Lung (tissue), 12 donors: ENCODE measurements around the gene STRIP1. TPM values are rescaled to one million over a fixed set of nuclear protein-coding genes. Genes with fewer than 3 reads are reported as not detected.
A peak's percentile ranks its signal among the peaks of the same experiment; 100 is the strongest.

ENCODE experiments used
- ATAC-seq: fragments of 200-7000 bp; cut with Tn5 transposase; one replicate; pipeline ENCODE4 v1.9.1; 2020; ENCODE audit warnings: moderate number of reproducible peaks; ENCODE audit not compliant: insufficient read depth, low FRiP score
- DNase-seq, 3 donors: peaks; one replicate each; pipeline ENCODE4 v3.0.0-alpha.2; 2013 to 2017
- H3K27ac ChIP-seq, 2 donors: one replicate each; pipeline ENCODE4 v1.5.1; 2013; ENCODE audit warnings: mild to moderate bottlenecking in 2 of 2, moderate library complexity in 2 of 2, control low read depth in 1 of 2, inconsistent platforms in 1 of 2, low read depth in 1 of 2, low read length in 1 of 2
- H3K27me3 ChIP-seq, 3 donors: one replicate each; pipeline ENCODE4 v1.5.1; 2013; ENCODE audit warnings: low read length in 2 of 3; ENCODE audit not compliant: control insufficient read depth in 3 of 3, insufficient read depth in 3 of 3
- H3K36me3 ChIP-seq, 4 donors: one replicate each; pipeline ENCODE4 v1.5.1; 2013; ENCODE audit warnings: low read length in 4 of 4, mild to moderate bottlenecking in 1 of 4, moderate library complexity in 1 of 4; ENCODE audit not compliant: control insufficient read depth in 4 of 4, insufficient read depth in 4 of 4
- H3K4me1 ChIP-seq, 5 donors: one replicate each; pipeline ENCODE4 v1.5.1; 2013; ENCODE audit warnings: low read length in 5 of 5, mild to moderate bottlenecking in 2 of 5, moderate library complexity in 1 of 5; ENCODE audit not compliant: control insufficient read depth in 5 of 5, insufficient read depth in 5 of 5
- H3K4me3 ChIP-seq: one replicate; pipeline ENCODE4 v1.5.1; 2013; ENCODE audit warnings: mild to moderate bottlenecking, control low read depth, moderate library complexity
- H3K9ac ChIP-seq, 2 donors: one replicate each; pipeline ENCODE4 v1.5.1; 2013; ENCODE audit warnings: low read length in 2 of 2, control low read depth in 1 of 2; ENCODE audit not compliant: insufficient read depth in 1 of 2
- H3K9me3 ChIP-seq, 4 donors: one replicate each; pipeline ENCODE4 v1.5.1; 2013; ENCODE audit warnings: low read length in 3 of 4, mild to moderate bottlenecking in 1 of 4, moderate library complexity in 1 of 4; ENCODE audit not compliant: control insufficient read depth in 4 of 4, insufficient read depth in 3 of 4
- CTCF ChIP-seq: IDR thresholded peaks from 2 replicates; pipeline ENCODE4 v1.5.1; 2012; ENCODE audit warnings: mild to moderate bottlenecking; ENCODE audit errors: control extremely low read depth, extremely low read depth
- WGBS, 2 donors: extraction: QIAGEN DNeasy Blood & Tissue Kit; methylation state at CpG; one replicate each; pipeline ENCODE4 v1.1.7; 2013; 5-methylcytosine and 5-hydroxymethylcytosine counted together
- polyA plus RNA-seq, 2 donors: library from polyadenylated mRNA; stranded (reverse); fragments of 200-250 nt; gene quantifications; one replicate each; pipeline ENCODE4 v1.2.1, GENCODE V29; 2013
- total RNA-seq, 2 donors: library from RNA; depleted of rRNA in 1 of 2; stranded (reverse); fragments of >200 nt in 1 of 2; gene quantifications; one replicate each; pipeline ENCODE4 v1.2.1, GENCODE V29; 2014 to 2021
- donor health status: control.
- donor health status: control.
- donor health status: Bipolar disorder and iron deficiency.
- donor health status: healthy.
- donor health status: DM: yes; HTN: yes; CAD: no.

STRIP1 gene
- total and polyA plus RNA-seq, 4 donors: 11.7 to 68.2 (median 28.5) TPM

- no peak for TF ChIP-seq CTCF
- Histone ChIP-seq H3K9ac (no peak overlapping the region), H3K27me3 (no peaks in the 10 kb centered on the region), H3K27ac (no peak overlapping the region), H3K36me3 (peaks cover 0 to 8% (median 2%) of the 10 kb centered on the region in 4 donors), H3K9me3 (no peaks in the 10 kb centered on the region), H3K4me1 (peaks cover 7 to 28% (median 8%) of the 10 kb centered on the region in 5 donors), H3K4me3 (no peak overlapping the region)
- no peak for DNase-seq
- WGBS, 2 donors: 77 to 84% methylated on average over 2 of the region's 2 CpGs
- ATAC-seq: peak; percentile 41
Observed at GRCh38 chr1:109995536-109995935, 38.9 kb upstream of the STRIP1 start.

GRCh38 chr1:109996476-109996875, 37.9 kb upstream of the STRIP1 start:
- no peak for TF ChIP-seq CTCF
- no peak for DNase-seq
- ATAC-seq: no peak
- Histone ChIP-seq H3K27ac (no peak overlapping the region), H3K9me3 (no peaks in the 10 kb centered on the region), H3K4me3 (no peak overlapping the region), H3K4me1 (peaks cover 4 to 24% (median 8%) of the 10 kb centered on the region in 5 donors), H3K36me3 (peaks cover 0 to 5% (median under 1%) of the 10 kb centered on the region in 4 donors), H3K27me3 (no peaks in the 10 kb centered on the region), H3K9ac (no peak overlapping the region)
- 68 to 80% methylated on average over 5 of the region's 5 CpGs for WGBS, 2 donors

- no peak for ATAC-seq
- Histone ChIP-seq H3K4me3 (no peak overlapping the region), H3K36me3 (peaks cover 0 to 4% (median under 1%) of the 10 kb centered on the region in 4 donors), H3K4me1 (peaks cover 3 to 26% (median 8%) of the 10 kb centered on the region in 5 donors), H3K9ac (no peak overlapping the region), H3K27ac (no peak overlapping the region), H3K9me3 (no peaks in the 10 kb centered on the region), H3K27me3 (no peaks in the 10 kb centered on the region)
- no peak for TF ChIP-seq CTCF
- DNase-seq: no peak
- 76 to 88% methylated on average over 7 of the region's 7 CpGs for WGBS, 2 donors
Observed at GRCh38 chr1:109997204-109997866, 37.1 kb upstream of the STRIP1 start.

DNA sequence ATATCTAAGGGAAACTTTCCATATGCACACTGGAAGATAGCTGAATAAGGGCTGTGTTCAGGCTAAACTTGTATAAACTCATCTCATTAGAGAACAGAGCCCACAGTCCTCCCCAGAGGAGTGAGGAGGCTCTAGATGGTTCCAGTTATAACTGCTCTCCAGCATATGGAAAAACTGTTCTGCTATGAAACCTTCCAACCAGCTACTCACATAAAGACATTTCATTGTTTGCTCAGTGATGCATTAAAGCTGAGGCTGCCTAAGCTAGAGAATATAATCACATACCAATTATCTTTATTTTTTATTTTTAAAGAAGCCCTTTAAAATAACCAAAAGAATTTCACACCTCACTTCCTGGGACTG, 36.6 kb upstream of the STRIP1 start:
- TF ChIP-seq CTCF: no peak
- Histone ChIP-seq H3K27me3 (no peaks in the 10 kb centered on the region), H3K27ac (no peak overlapping the region), H3K4me3 (no peak overlapping the region), H3K4me1 (peaks cover 3 to 25% (median 8%) of the 10 kb centered on the region in 5 donors), H3K36me3 (peaks cover 0 to 4% (median under 1%) of the 10 kb centered on the region in 4 donors), H3K9me3 (no peaks in the 10 kb centered on the region), H3K9ac (no peak overlapping the region)
- no peak for ATAC-seq
- no peak for DNase-seq
